ENCODE results near the gene FAM117A. TPM values are rescaled to one million over a fixed set of nuclear protein-coding genes. Genes with fewer than 3 reads are reported as not detected.

FAM117A gene
- total and polyA plus RNA-seq, 2 donors from 2014 or later, result 11.1 to 12.9 TPM

- H3K27ac ChIP-seq (ENCODE audit: low read depth in 2 of 2, low read length in 2 of 2), result no peak overlapping the region
- DNase-seq, result no peak
- no peaks in the 10 kb centered on the region for H3K9me3 ChIP-seq (ENCODE audit: control insufficient read depth in 2 of 3, insufficient read depth in 1 of 3, low read length in 3 of 3)
- no peaks in the 10 kb centered on the region for H3K27me3 ChIP-seq (ENCODE audit: control insufficient read depth, insufficient read depth, low read length)
- peaks cover 0 to 14% (median 11%) of the 10 kb centered on the region in 3 donors for H3K4me1 ChIP-seq (ENCODE audit: control insufficient read depth in 2 of 3, insufficient read depth in 2 of 3, low read depth in 1 of 3, low read length in 3 of 3)
- intact Hi-C loops (cut with DNase I), result no loop called here
- no peak overlapping the region for H3K9ac ChIP-seq (ENCODE audit: low read length in 3 of 3)
- no peak for FAIRE-seq
- H3K4me3 ChIP-seq (ENCODE audit: low read length in 3 of 3), result no peak overlapping the region
- no peaks in the 10 kb centered on the region for H3K36me3 ChIP-seq (ENCODE audit: control insufficient read depth in 2 of 3, insufficient read depth in 3 of 3, low read length in 3 of 3)
- TF ChIP-seq CTCF (IDR thresholded peaks at IDR 0.05; ENCODE audit: borderline replicate concordance, extremely low read depth, insufficient read depth), result no peak
These were observed 22.2 kb downstream of the FAM117A start for GRCh38 chr17:49741692-49742076.

GRCh38 chr17:49741009-49741691, 22.8 kb downstream of the FAM117A start:
- FAIRE-seq (no peak), DNase-seq (no peak)
- Histone ChIP-seq H3K9me3 (ENCODE audit: control insufficient read depth in 2 of 3, insufficient read depth in 1 of 3, low read length in 3 of 3) (no peaks in the 10 kb centered on the region), H3K27ac (ENCODE audit: low read depth in 2 of 2, low read length in 2 of 2) (peak overlapping the region; percentile 37 to 67), H3K9ac (ENCODE audit: low read length in 3 of 3) (no peak overlapping the region), H3K27me3 (ENCODE audit: control insufficient read depth, insufficient read depth, low read length) (no peaks in the 10 kb centered on the region), H3K4me1 (ENCODE audit: control insufficient read depth in 2 of 3, insufficient read depth in 2 of 3, low read depth in 1 of 3, low read length in 3 of 3) (peaks cover 0 to 14% (median 11%) of the 10 kb centered on the region in 3 donors), H3K4me3 (ENCODE audit: low read length in 3 of 3) (no peak overlapping the region), H3K36me3 (ENCODE audit: control insufficient read depth in 2 of 3, insufficient read depth in 3 of 3, low read length in 3 of 3) (no peaks in the 10 kb centered on the region)
- TF ChIP-seq CTCF (IDR thresholded peaks at IDR 0.05; ENCODE audit: borderline replicate concordance, extremely low read depth, insufficient read depth), result no peak
- intact Hi-C loops (cut with DNase I), result no loop called here

GRCh38 chr17:49739641-49740271, 24.2 kb downstream of the FAM117A start:
- no peak for FAIRE-seq
- Histone ChIP-seq H3K9me3 (ENCODE audit: control insufficient read depth in 2 of 3, insufficient read depth in 1 of 3, low read length in 3 of 3) (no peaks in the 10 kb centered on the region), H3K9ac (ENCODE audit: low read length in 3 of 3) (no peak overlapping the region), H3K4me1 (ENCODE audit: control insufficient read depth in 2 of 3, insufficient read depth in 2 of 3, low read depth in 1 of 3, low read length in 3 of 3) (peaks cover 0 to 14% (median 11%) of the 10 kb centered on the region in 3 donors), H3K27ac (ENCODE audit: low read depth in 2 of 2, low read length in 2 of 2) (peak overlapping the region in 1 of 2 donors; percentile 43), H3K27me3 (ENCODE audit: control insufficient read depth, insufficient read depth, low read length) (no peaks in the 10 kb centered on the region), H3K4me3 (ENCODE audit: low read length in 3 of 3) (no peak overlapping the region), H3K36me3 (ENCODE audit: control insufficient read depth in 2 of 3, insufficient read depth in 3 of 3, low read length in 3 of 3) (no peaks in the 10 kb centered on the region)
- peak in 1 of 5 donors; percentile 93 for DNase-seq
- intact Hi-C loops (cut with DNase I), result no loop called here
- TF ChIP-seq CTCF (IDR thresholded peaks at IDR 0.05; ENCODE audit: borderline replicate concordance, extremely low read depth, insufficient read depth), result no peak

Data from kidney (tissue), 14 donors.